Activated T-cell treated with anti-CD3 and anti-CD28 coated beads, Interleukin-2, amount 50 U/mL, for 72 hours (primary cell): ENCODE measurements around the gene FIP1L1. TPM values are rescaled to one million over a fixed set of nuclear protein-coding genes. Genes with fewer than 3 reads are reported as not detected.

Source experiments
- ATAC-seq, 2 donors: fragments of 150-1000 bp; cut with Tn5 transposase; replicated peaks in 1 of 2; 2 replicates each; pipeline ENCODE4 v1.10.0; 2021; ENCODE audit warnings: moderate library complexity in 2 of 2, mild to moderate bottlenecking in 1 of 2
- DNase-seq, 2 donors: peaks; one replicate each; pipeline ENCODE4 v3.0.0; 2021 to 2022; ENCODE audit warnings: mixed read lengths in 1 of 2
- H3K27ac Mint-ChIP-seq: one replicate; pipeline ENCODE4 v1.8.0; 2022; ENCODE audit warnings: mild to moderate bottlenecking, moderate library complexity, mixed read lengths
- H3K27me3 Mint-ChIP-seq: one replicate; pipeline ENCODE4 v1.8.0; 2022; ENCODE audit warnings: low read depth, mixed read lengths
- H3K36me3 Mint-ChIP-seq, 2 donors: one replicate each; pipeline ENCODE4 v1.8.0; 2022; ENCODE audit warnings: mixed read lengths in 2 of 2, mild to moderate bottlenecking in 1 of 2; ENCODE audit not compliant: insufficient read depth in 2 of 2
- H3K4me1 Mint-ChIP-seq: one replicate; pipeline ENCODE4 v1.8.0; 2022; ENCODE audit warnings: low read depth, mixed read lengths
- H3K4me3 Mint-ChIP-seq, 2 donors: one replicate each; pipeline ENCODE4 v1.8.0; 2022; ENCODE audit warnings: mild to moderate bottlenecking in 2 of 2, mixed read lengths in 2 of 2, moderate library complexity in 2 of 2
- H3K9me3 Mint-ChIP-seq, 2 donors: one replicate each; pipeline ENCODE4 v1.8.0; 2022; ENCODE audit warnings: mixed read lengths in 2 of 2
- total RNA-seq, 2 donors: library from RNA; stranded (reverse); gene quantifications; one replicate each; pipeline ENCODE4 v1.2.3, GENCODE V29; 2022

The FIP1L1 gene
- total RNA-seq, 2 donors from 2014 or later = 116 to 139 TPM

GRCh38 chr4:53484911-53485657 lies 107.6 kb downstream of the FIP1L1 start:
- no peak for ATAC-seq
- Mint-ChIP-seq H3K9me3 (no peaks in the 10 kb centered on the region), H3K27ac (no peak overlapping the region), H3K27me3 (peaks cover 68% of the 10 kb centered on the region), H3K4me1 (no peaks in the 10 kb centered on the region), H3K36me3 (no peaks in the 10 kb centered on the region), H3K4me3 (no peak overlapping the region)
- no peak for DNase-seq

- Mint-ChIP-seq H3K4me1 (no peaks in the 10 kb centered on the region), H3K9me3 (no peaks in the 10 kb centered on the region), H3K27me3 (peaks cover 68% of the 10 kb centered on the region), H3K4me3 (no peak overlapping the region), H3K36me3 (no peaks in the 10 kb centered on the region), H3K27ac (no peak overlapping the region)
- ATAC-seq = no peak
- no peak for DNase-seq
These were observed 108.2 kb downstream of the FIP1L1 start for GRCh38 chr4:53485658-53486040.

GRCh38 chr4:53487766-53488165 lies 110.3 kb downstream of the FIP1L1 start:
- no peak overlapping the region for H3K27ac Mint-ChIP-seq
- no peak for DNase-seq
- peaks cover 50% of the 10 kb centered on the region for H3K27me3 Mint-ChIP-seq
- H3K9me3 Mint-ChIP-seq = no peaks in the 10 kb centered on the region
- no peaks in the 10 kb centered on the region for H3K4me1 Mint-ChIP-seq
- H3K36me3 Mint-ChIP-seq = no peaks in the 10 kb centered on the region
- H3K4me3 Mint-ChIP-seq = no peak overlapping the region
- ATAC-seq = no peak

DNA sequence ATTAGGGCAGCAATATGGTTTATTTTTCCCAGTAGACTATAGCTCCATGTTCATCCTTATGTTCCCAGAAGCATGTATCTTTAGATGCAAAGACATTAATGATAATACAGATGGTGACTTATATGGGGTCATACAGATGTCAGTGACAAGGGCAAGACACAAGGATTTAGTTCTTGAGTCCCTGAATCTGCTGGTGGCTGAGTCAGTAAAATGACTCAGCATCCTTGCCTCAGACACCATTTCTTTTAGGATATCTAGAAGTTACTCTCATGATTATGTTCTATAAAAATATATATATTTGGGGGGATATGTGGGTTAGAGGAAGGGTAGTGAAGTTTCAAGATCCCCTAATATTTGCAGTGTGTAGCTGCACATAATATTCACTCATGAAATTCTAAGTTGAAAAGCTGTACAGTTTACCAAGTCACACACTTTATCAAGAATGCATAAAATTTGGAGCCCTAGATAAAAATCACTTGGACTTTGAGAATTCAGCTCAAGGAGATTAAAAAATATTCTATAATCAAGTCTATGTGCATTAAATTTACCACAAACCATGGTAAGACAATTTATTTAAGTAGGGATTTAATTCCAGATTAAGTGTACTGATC lies 111.9 kb downstream of the FIP1L1 start:
- Mint-ChIP-seq H3K27ac (no peak overlapping the region), H3K27me3 (peaks cover 40% of the 10 kb centered on the region), H3K4me3 (no peak overlapping the region), H3K36me3 (no peaks in the 10 kb centered on the region), H3K4me1 (no peaks in the 10 kb centered on the region), H3K9me3 (no peaks in the 10 kb centered on the region)
- no peak for ATAC-seq
- no peak for DNase-seq

- Mint-ChIP-seq H3K27me3 (peaks cover 33% of the 10 kb centered on the region), H3K9me3 (no peaks in the 10 kb centered on the region), H3K4me3 (no peak overlapping the region), H3K27ac (no peak overlapping the region), H3K36me3 (no peaks in the 10 kb centered on the region), H3K4me1 (no peaks in the 10 kb centered on the region)
- no peak for DNase-seq
- ATAC-seq = no peak
These were observed 112.9 kb downstream of the FIP1L1 start for GRCh38 chr4:53490161-53490956.

- peaks cover 29% of the 10 kb centered on the region for H3K27me3 Mint-ChIP-seq
- no peak for DNase-seq
- H3K9me3 Mint-ChIP-seq = no peaks in the 10 kb centered on the region
- no peak overlapping the region for H3K4me3 Mint-ChIP-seq
- no peak overlapping the region for H3K27ac Mint-ChIP-seq
- no peaks in the 10 kb centered on the region for H3K36me3 Mint-ChIP-seq
- ATAC-seq = no peak
- no peaks in the 10 kb centered on the region for H3K4me1 Mint-ChIP-seq
These were observed 113.7 kb downstream of the FIP1L1 start for GRCh38 chr4:53490965-53491622.

- H3K9me3 Mint-ChIP-seq = no peaks in the 10 kb centered on the region
- no peak for ATAC-seq
- H3K27ac Mint-ChIP-seq = no peak overlapping the region
- H3K4me1 Mint-ChIP-seq = no peaks in the 10 kb centered on the region
- H3K36me3 Mint-ChIP-seq = no peaks in the 10 kb centered on the region
- peaks cover 4% of the 10 kb centered on the region for H3K27me3 Mint-ChIP-seq
- H3K4me3 Mint-ChIP-seq = no peak overlapping the region
- no peak for DNase-seq
These were observed 117.4 kb downstream of the FIP1L1 start for GRCh38 chr4:53494851-53495250.

DNA sequence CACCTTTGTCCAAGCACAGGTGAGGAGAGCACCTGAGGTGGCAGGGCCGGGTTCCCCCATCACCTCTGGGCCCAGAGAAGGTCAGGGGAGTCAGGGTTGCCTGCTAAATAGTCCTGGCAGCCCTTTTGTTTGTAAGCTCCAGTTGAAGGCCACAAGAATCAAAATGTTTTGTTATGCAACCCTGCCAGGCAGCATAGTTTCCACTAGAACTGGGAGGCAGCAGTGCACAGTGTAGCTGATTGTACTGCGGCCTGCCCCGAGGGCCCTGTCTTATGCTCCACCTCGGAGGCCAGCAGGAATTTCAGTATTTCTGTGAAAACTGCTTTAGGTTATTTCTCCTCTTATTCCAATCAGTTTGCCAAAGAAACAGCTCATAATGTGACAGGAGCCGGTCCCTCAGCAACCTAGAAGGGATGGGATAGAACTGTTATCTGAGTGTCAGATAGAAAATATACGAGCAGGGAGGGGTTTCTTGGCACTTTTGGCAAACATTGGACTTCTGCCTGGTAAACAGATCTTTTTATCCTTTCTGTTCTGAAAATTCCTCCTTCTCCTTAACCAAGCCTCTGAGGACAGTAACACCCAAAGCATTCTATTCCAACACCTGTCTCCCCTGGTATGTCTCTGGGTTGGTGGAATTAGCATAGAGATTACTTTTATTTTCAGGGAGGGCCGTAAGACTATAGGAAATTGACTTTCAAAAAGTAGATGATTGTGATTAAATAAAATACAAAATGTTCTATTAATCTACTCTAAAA lies 120.2 kb downstream of the FIP1L1 start:
- DNase-seq (no peak), ATAC-seq (no peak)
- Mint-ChIP-seq H3K27me3 (no peaks in the 10 kb centered on the region), H3K4me3 (no peak overlapping the region), H3K9me3 (no peaks in the 10 kb centered on the region), H3K27ac (no peak overlapping the region), H3K4me1 (no peaks in the 10 kb centered on the region), H3K36me3 (no peaks in the 10 kb centered on the region)

DNA sequence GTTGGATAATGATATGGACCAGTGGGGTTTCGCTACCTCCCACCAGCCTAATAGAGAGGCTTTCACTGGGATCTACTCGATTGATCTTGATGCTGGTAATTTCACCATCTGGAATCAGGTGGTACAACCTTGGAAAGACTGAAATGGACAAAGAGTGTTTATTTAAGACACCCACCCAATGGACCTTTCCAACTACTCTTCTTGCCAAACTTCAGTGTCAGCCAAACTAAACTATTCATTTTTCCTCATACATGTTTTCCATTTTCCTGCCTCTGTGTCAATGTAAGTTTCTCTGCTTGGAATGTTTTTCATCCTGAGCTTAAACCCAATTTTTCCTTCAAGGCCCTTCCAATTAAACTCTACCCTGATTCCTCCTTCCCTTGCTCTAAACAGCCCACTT lies 121.3 kb downstream of the FIP1L1 start:
- DNase-seq = no peak
- H3K36me3 Mint-ChIP-seq = no peaks in the 10 kb centered on the region
- H3K4me3 Mint-ChIP-seq = no peak overlapping the region
- no peaks in the 10 kb centered on the region for H3K27me3 Mint-ChIP-seq
- no peak overlapping the region for H3K27ac Mint-ChIP-seq
- H3K9me3 Mint-ChIP-seq = no peaks in the 10 kb centered on the region
- no peaks in the 10 kb centered on the region for H3K4me1 Mint-ChIP-seq
- ATAC-seq = no peak

DNA sequence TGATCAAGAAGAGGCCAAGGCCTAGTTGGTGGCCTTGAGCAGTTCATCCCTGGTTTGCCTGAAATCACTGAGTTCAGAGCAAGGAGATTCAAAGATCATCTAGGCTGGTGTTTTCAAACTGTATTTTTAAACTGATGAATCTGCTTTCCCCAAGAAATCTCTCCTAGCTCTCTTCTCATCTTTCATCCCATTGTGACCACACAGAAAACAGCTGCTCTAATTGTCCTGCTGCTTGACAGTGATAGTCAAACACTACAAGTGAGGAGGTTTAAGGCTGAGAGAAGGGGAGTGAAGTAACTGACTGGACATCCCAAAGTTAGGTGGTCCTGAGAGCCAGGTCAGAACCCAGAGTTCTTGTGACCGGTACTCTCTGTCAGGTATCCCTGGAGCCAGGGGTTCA lies 122.3 kb downstream of the FIP1L1 start:
- ATAC-seq = no peak

DNA sequence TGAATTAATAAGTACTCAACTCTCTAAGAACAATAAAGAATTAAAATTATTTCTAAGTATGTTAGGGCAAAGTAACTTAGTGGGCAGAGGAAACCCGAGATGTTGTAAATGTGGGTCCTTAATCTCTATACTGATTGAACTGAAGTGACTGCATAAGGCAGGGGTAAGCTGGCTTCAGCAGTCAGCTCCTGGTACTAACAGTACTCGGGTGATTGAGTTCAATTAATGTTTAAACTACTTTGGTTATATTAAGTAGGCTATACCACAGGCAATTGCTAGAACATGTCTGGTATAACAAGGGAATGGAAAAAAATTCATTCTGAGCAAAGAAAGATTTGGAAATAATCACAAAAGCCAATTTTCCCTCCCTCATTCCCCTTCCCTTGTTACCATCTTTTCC lies 123.1 kb downstream of the FIP1L1 start:
- H3K4me1 Mint-ChIP-seq = no peaks in the 10 kb centered on the region
- H3K9me3 Mint-ChIP-seq = no peaks in the 10 kb centered on the region
- no peaks in the 10 kb centered on the region for H3K27me3 Mint-ChIP-seq
- no peak for DNase-seq
- no peak overlapping the region for H3K27ac Mint-ChIP-seq
- no peak for ATAC-seq
- H3K36me3 Mint-ChIP-seq = no peaks in the 10 kb centered on the region
- no peak overlapping the region for H3K4me3 Mint-ChIP-seq

More for the DNA sequence above, 122.3 kb downstream of the FIP1L1 start:
- Mint-ChIP-seq H3K27me3 (no peaks in the 10 kb centered on the region), H3K27ac (no peak overlapping the region), H3K4me3 (no peak overlapping the region), H3K4me1 (no peaks in the 10 kb centered on the region), H3K36me3 (no peaks in the 10 kb centered on the region), H3K9me3 (no peaks in the 10 kb centered on the region)
- no peak for DNase-seq

DNA sequence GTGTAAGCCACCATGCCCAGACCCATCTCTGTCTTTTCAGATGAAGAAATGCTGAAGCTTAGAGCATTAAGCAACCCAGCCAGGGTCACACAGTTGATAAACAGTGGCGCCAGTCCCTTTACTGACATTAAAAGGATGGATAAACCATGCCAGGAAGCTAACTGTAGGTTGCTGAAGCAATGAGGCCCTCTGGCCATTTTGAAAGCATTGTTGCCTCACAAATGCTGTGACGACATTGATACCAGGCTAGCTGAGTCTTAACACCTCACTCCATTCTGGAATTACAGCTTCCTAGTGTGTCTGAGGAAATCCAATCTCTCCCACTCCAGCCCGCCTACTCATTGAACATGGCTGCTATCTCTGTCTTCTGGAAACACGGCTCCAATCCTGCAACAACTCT lies 124.1 kb downstream of the FIP1L1 start:
- Mint-ChIP-seq H3K27me3 (no peaks in the 10 kb centered on the region), H3K9me3 (no peaks in the 10 kb centered on the region), H3K4me1 (no peaks in the 10 kb centered on the region), H3K27ac (no peak overlapping the region), H3K4me3 (no peak overlapping the region), H3K36me3 (no peaks in the 10 kb centered on the region)
- ATAC-seq (no peak), DNase-seq (no peak)
